Measurements from ENCODE around the gene OR8K5.
"Not testable (repeated sequence)": the region's sequence is repeated elsewhere in the genome, so short reads cannot be mapped to it uniquely, and the experiment has no call there.

The OR8K5 gene

DNA sequence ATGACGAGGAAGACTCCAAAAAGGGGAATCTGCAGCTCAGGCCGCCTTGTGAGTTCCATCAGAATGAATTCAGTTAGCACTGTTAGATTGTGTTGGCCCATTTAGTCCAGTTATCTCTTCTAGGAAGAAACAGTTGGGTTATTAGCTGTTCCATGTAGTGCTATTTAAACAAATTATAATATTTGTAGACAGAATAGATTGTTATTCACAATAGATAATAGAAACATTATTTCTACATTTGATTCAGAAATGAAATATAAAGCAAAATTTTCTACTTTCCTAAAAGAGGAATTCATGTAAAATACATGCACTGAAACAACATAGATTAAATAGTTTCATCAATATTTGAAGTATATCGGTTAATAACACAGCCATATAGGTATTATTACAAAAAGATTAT is at the start of gene OR8K5:
Gene OR8K5, minus strand, starts transcription at position 101 of the 400 bp plus-strand sequence. Its CDS starts 0 bp downstream, at position 101.
- DNase-seq: no peak

GRCh38 chr11:56207790-56208189 is 47.7 kb upstream of the OR8K5 start:
- no peak for DNase-seq

DNA sequence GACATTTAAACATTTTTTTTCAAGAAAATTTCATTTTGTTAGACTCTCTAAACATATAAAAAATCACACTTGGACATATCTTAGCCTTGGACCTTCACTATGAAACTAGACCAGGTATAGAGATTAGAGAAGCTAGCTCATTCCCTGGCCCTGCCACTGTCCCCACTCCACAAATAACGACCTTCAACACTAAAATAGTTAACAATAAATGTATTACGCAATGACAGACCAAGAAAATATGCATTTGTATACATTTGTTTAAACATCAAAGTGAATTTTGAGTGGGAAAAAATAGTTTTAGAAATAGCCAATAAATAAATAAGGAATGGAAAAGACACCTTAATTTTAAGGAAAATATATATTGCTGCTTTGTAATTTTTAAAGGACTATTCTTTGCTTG is 37.2 kb upstream of the OR8K5 start:
- no peak for DNase-seq

GRCh38 chr11:56196705-56197104 is 36.6 kb upstream of the OR8K5 start:
- no peak for DNase-seq

- no peak for DNase-seq
Observed at GRCh38 chr11:56188602-56189001, 28.5 kb upstream of the OR8K5 start.

DNA sequence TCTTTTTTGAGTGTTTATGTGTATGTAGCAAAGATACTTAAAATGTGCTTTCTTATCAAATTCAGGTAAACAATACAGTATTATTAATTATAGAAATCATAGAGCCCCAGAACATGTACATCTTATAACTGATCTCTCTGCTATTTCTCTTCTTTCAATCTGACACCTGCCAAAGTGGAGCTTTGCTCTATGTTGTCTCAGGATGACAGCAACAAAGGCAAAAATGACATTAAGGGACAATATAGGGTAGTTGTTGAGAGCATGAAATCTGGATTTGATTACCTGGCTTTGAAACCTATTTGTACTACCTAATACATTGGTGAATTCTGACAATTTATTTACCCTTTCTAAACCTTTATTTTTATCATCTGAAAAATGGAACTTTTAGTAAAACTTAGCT is 23.3 kb upstream of the OR8K5 start:
- no peak for DNase-seq

DNA sequence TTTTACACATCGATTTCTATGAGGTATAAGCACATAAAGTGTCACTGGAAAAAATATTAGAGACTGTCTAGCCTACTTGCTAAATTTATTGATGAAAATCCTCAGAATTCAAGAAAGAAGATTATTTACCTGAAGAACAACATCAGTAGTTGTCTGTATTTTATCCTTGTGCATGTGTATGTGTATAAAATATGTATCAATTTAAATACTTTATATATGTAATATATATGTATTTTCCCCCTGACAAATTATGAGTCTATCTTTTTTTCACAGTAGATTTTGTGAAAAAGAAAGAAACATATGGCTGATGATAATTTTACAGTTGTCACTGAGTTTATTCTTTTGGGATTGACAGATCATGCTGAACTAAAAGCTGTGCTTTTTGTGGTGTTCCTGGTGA is 16.2 kb upstream of the OR8K5 start, which contains the start of gene OR5J2:
Gene OR5J2, plus strand, starts transcription at position 301 of the 400 bp plus-strand sequence. Its CDS starts 0 bp downstream, at position 301.
- DNase-seq: no peak

DNA sequence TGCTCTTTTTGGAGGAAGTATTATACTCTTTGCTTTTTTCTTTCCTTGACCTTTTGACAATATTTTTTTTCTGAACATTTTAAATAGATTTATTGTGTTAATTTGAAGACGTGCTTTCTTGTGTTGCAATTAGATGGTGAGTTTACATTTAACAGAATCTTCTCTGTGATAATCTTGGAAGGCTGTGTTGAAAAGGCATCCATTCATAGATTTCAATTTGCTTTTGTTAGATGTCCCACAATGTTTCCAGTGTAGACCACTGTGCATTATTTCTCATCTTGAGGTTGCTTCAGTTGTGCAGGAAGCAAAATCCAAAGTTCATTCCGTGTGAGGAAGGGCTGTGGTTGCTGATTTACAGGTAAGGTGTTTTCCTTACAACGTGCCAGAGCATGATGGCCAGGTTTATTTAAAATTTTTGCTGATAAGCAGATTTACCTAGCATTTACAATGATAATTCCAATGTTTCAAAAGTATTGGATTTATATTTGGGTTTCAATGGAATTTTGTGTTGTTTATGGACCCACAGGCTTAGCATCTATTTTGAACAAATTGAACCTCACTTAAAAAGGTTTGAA is 12.2 kb upstream of the OR8K5 start:
- DNase-seq: no peak

- DNase-seq: no peak
Observed at GRCh38 chr11:56163804-56164203, 3.7 kb upstream of the OR8K5 start.

DNA sequence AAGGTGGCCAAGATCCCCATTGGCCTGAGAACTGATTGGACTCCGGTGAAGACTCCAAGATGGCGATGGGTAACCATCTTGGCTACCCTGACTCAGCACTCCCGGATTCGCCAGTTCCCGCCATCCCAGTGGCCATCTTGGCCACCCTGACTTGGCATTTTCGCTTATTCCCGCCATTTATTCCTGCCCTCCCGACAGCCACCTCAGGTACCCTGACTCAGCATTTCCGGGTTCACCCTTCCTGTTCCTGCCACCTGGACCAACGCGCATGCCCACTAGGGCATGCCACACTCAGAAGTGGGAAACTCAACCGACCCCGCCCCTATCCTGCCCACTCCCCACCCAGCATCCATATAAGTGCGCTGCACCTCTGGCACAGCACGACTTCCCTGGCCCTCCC is 7.8 kb downstream of the OR8K5 start:
- DNase-seq: no peak

DNA sequence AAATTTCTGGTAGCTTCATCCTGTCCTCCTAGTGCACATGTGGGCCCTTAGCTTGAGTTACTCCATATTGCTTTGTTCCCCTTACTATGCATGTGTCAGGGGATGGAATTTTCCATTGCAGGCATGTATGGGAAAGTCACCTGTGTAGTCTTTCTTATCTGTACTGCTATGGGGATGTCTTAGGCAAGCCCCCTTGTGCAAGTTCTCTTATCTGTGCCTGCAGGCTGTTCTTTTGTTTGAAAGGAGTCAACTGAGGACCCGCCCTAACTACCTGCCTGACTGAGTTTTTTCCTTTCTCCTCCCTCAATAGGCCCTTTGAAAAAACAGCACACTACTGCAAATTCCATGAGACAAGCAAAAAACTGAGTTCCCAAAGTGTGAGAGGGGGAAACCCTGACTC is 8.7 kb downstream of the OR8K5 start:
- DNase-seq: no peak

- DNase-seq: not testable (repeated sequence)
Observed at GRCh38 chr11:56143681-56144080, 16.4 kb downstream of the OR8K5 start.

- DNase-seq: no peak
Observed at GRCh38 chr11:56140151-56140661, 19.9 kb downstream of the OR8K5 start, which contains the start of gene OR8J3. OR8J3 (minus strand) TSS chr11:56140201; CDS start chr11:56137718, 2,483 bp downstream.

GRCh38 chr11:56122073-56122472 is 38.0 kb downstream of the OR8K5 start, which contains the start of gene OR8H3:
OR8H3 (plus strand) TSS chr11:56122373; CDS start chr11:56122373, 0 bp downstream.
- DNase-seq: no peak
